Endothelial cell of umbilical vein (primary cell): ENCODE measurements around the gene MPL. TPM values are rescaled to one million over a fixed set of nuclear protein-coding genes. Genes with fewer than 3 reads are reported as not detected.

Experiments used
- BruUV-seq: library from RNA; stranded (reverse); fragments of 400-500 nt; replicated peaks from 2 replicates; lab custom pipeline; 2021; lab: Mats Ljungman, UMichigan
- CTCF ChIA-PET: fragments of 300-600, 350-600 bp; sonication (Branson Sonifier 250); formaldehyde crosslinking; loops from one replicate; lab custom pipeline; 2021; ENCODE audit warnings: antibody characterized with exemption, inconsistent platforms; lab: Charles Lee
- POLR2A ChIA-PET: fragments of 300-600, 350-600 bp; sonication (Branson Sonifier 250); formaldehyde crosslinking; loops from one replicate; lab custom pipeline; 2021; ENCODE audit warnings: antibody characterized with exemption, inconsistent platforms; lab: Charles Lee
- DNase-seq: peaks from one replicate; pipeline ENCODE4 v3.0.0-alpha.2; 2011; ENCODE audit warnings: low read depth, low spot score
- FAIRE-seq: peaks from 2 replicates; lab custom pipeline; 2011; peaks lifted over from hg19 to GRCh38; lab: Jason Lieb, UNC
- H2AFZ ChIP-seq: 2 replicates; pipeline ENCODE4 v1.6.0; 2012; ENCODE audit warnings: low read depth, low read length, control low read depth, inconsistent platforms
- H3K27ac ChIP-seq: 2 replicates; pipeline ENCODE4 v1.5.1; 2011; ENCODE audit warnings: low read depth, mild to moderate bottlenecking, control low read depth, low read length, moderate library complexity; ENCODE audit not compliant: insufficient read depth
- H3K27me3 ChIP-seq, 2 experiments: 2 replicates each; pipeline versions ENCODE4 v1.6.0 to v1.6.1; 2011; ENCODE audit warnings: low read length in 2 of 2, mixed read lengths in 1 of 2; ENCODE audit not compliant: control insufficient read depth in 2 of 2, insufficient read depth in 2 of 2
- H3K36me3 ChIP-seq, 2 experiments: 2 replicates in 1 of 2; 3 replicates in 1 of 2; pipeline ENCODE4 v1.5.1; 2011; ENCODE audit warnings: low read length in 2 of 2, mild to moderate bottlenecking in 1 of 2, moderate library complexity in 1 of 2; ENCODE audit not compliant: control insufficient read depth in 2 of 2, insufficient read depth in 2 of 2; ENCODE audit errors: extremely low read depth in 1 of 2
- H3K4me1 ChIP-seq: 3 replicates; pipeline ENCODE4 v1.5.1; 2011; ENCODE audit warnings: mild to moderate bottlenecking, low read length; ENCODE audit not compliant: control insufficient read depth, insufficient read depth; ENCODE audit errors: extremely low read depth
- H3K4me2 ChIP-seq: 2 replicates; pipeline ENCODE4 v1.6.1; 2011; ENCODE audit warnings: low read length, control low read depth, mixed read lengths; ENCODE audit not compliant: insufficient read depth
- H3K4me3 ChIP-seq, 3 experiments: fragments of 200-600 bp in 1 of 3; sonication (generic), shearing (Covaris generic) in 1 of 3; replicated peaks in 1 of 3; 2 replicates each; pipeline ENCODE4 v1.5.1; 2011 to 2016; ENCODE audit warnings: control low read depth in 3 of 3, low read length in 3 of 3, mild to moderate bottlenecking in 2 of 3, inconsistent platforms in 1 of 3, low read depth in 1 of 3, moderate library complexity in 1 of 3; ENCODE audit not compliant: insufficient read depth in 1 of 3
- H3K79me2 ChIP-seq: 2 replicates; pipeline ENCODE4 v1.6.0; 2012; ENCODE audit warnings: low read length, inconsistent platforms; ENCODE audit not compliant: control insufficient read depth, insufficient read depth
- H3K9ac ChIP-seq: replicated peaks from 2 replicates; pipeline ENCODE3; 2011; ENCODE audit warnings: low read length, control low read depth; ENCODE audit not compliant: insufficient read depth; ENCODE audit errors: extremely low read depth
- H3K9me1 ChIP-seq: replicated peaks from 3 replicates; pipeline ENCODE4 v1.6.0; 2011; ENCODE audit warnings: mild to moderate bottlenecking, low read length; ENCODE audit not compliant: control insufficient read depth, insufficient read depth; ENCODE audit errors: extremely low read depth
- H3K9me3 ChIP-seq: replicated peaks from 2 replicates; pipeline ENCODE4 v1.5.1; 2012; ENCODE audit warnings: low read length, inconsistent platforms; ENCODE audit not compliant: control insufficient read depth, insufficient read depth
- H4K20me1 ChIP-seq: replicated peaks from 2 replicates; pipeline ENCODE3; 2011; ENCODE audit warnings: mild to moderate bottlenecking, low read length; ENCODE audit not compliant: control insufficient read depth, insufficient read depth; ENCODE audit errors: extremely low read depth
- EZH2 ChIP-seq: IDR thresholded peaks from 2 replicates; pipeline ENCODE4 v1.6.1; 2012; ENCODE audit warnings: borderline replicate concordance, low read depth, mild to moderate bottlenecking, moderate library complexity, low read length, inconsistent platforms; ENCODE audit not compliant: severe bottlenecking
- FOS ChIP-seq: IDR thresholded peaks from 2 replicates; pipeline ENCODE4 v1.6.1; 2011; ENCODE audit warnings: mild to moderate bottlenecking, low read length, moderate library complexity, borderline replicate concordance; ENCODE audit not compliant: insufficient read depth
- GATA2 ChIP-seq: IDR thresholded peaks from 2 replicates; pipeline ENCODE4 v1.7.0; 2011; ENCODE audit warnings: low read depth, mild to moderate bottlenecking, moderate library complexity, mixed read lengths, low read length; ENCODE audit not compliant: insufficient read length, insufficient read depth
- JUN ChIP-seq: IDR thresholded peaks from 2 replicates; pipeline ENCODE4 v1.6.1; 2011; ENCODE audit warnings: borderline replicate concordance, low read depth; ENCODE audit not compliant: insufficient read length, insufficient read depth
- MYC ChIP-seq: IDR thresholded peaks from one replicate; pipeline ENCODE4 v1.6.1; 2011; ENCODE audit warnings: mild to moderate bottlenecking, low read depth, low read length
- POLR2A ChIP-seq: IDR thresholded peaks from 2 replicates; pipeline ENCODE4 v1.6.1; 2012; ENCODE audit warnings: low read depth, mild to moderate bottlenecking, control low read depth, low read length
- POLR2AphosphoS5 ChIP-seq: IDR thresholded peaks from 2 replicates; pipeline ENCODE4 v1.6.1; 2012; ENCODE audit warnings: low read depth, mild to moderate bottlenecking, control low read depth, low read length, moderate library complexity; ENCODE audit not compliant: insufficient read depth
- dilution Hi-C: fragments of 300-500 bp; cut with MboI; formaldehyde crosslinking; loops from one replicate; pipeline ENCODE4 v1.15.0; 2019; ENCODE audit warnings: low sequenced_read_pairs; ENCODE audit not compliant: extremely low pct_ligation_motif_present
- intact Hi-C: fragments of 100-400 bp; cut with micrococcal nuclease; formaldehyde crosslinking; loops from one replicate; pipeline ENCODE4 v1.10.0; 2022
- polyA plus RNA-seq, 4 experiments: library from polyadenylated mRNA; depleted of rRNA in 3 of 4; stranded (reverse) in 3 of 4; unstranded in 1 of 4; fragments of >200 nt; gene quantifications; 2 replicates each; pipeline versions ENCODE4 v1.2.1 to v1.2.3, GENCODE V29; 2011 to 2012; ENCODE audit warnings: missing spikeins in 1 of 4
- total RNA-seq: library from RNA; stranded (reverse); gene quantifications from 2 replicates; pipeline ENCODE4 v1.2.3, GENCODE V29; 2021
- TF ChIP-seq, protein P1 (sequence below): IDR thresholded peaks from 2 replicates; pipeline ENCODE4 v1.6.1; 2011; ENCODE audit not compliant: insufficient read depth, insufficient read length
- TF ChIP-seq, protein P2 (sequence below), 2 donors: IDR thresholded peaks; 1 replicate in 1 of 2; 2 replicates in 1 of 2; pipeline ENCODE4 v1.5.1; 2011; ENCODE audit warnings: low read length in 2 of 2, mild to moderate bottlenecking in 2 of 2, moderate library complexity in 2 of 2, control low read depth in 1 of 2, inconsistent platforms in 1 of 2, low read depth in 1 of 2; ENCODE audit not compliant: insufficient read depth in 1 of 2; ENCODE audit errors: extremely low read depth in 1 of 2

Gene MPL
- total and polyA plus RNA-seq, 2 donors (not counting 3 experiments of a cell fraction or from before 2014, with no cell fraction given): 0.14 to 0.24 TPM

DNA sequence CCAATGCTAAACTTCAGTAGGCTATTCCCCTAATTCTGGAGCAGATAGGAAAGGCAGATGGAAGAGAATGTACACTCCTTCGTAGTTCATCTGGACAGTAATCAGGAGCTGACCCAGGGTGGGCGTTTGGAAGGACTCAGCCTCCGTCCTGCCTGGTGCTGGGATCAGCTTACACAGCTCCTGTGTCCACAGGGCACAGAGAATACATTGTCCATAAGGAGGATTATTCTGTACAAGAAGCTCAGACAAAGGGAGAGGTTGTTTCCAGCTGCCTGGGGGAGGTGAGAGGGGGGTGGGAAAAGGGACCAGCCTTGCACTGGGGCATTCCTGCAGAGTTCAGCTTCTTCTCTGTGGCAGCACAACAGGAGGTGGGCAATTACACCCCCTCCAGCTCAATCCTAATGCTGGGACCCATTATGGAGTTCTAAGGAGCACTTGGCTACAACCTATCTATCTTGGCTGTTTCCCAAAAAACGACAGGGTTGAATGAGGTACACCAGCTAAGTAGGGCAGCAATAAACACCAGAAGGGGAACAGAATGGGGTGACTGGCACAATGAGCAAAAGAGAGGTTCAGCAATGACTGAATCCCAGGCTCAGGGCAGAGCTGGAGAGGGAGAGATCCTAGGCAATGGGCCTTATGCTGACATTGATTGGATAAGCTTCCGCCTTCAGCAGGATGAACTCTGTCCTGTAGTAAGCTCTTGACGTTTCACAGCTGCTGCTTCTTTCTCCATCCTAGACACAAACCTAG, 44.6 kb downstream of the MPL start:
- Histone ChIP-seq H3K4me2 (no peak overlapping the region), H3K9ac (no peak overlapping the region), H3K79me2 (no peaks in the 10 kb centered on the region), H3K36me3 (peaks cover 18 to 50% of the 10 kb centered on the region in 2 experiments), H3K27ac (no peak overlapping the region), H3K9me3 (no peaks in the 10 kb centered on the region), H3K9me1 (no peaks in the 10 kb centered on the region), H3K27me3 (no peaks in the 10 kb centered on the region), H3K4me3 (no peak overlapping the region), H2AFZ (no peak overlapping the region), H4K20me1 (no peaks in the 10 kb centered on the region), H3K4me1 (no peaks in the 10 kb centered on the region)
- dilution Hi-C loops: no loop called here
- CTCF ChIA-PET: interaction anchor here (0.9 to 2.4 kb wide), 4 partner anchors 14 to 144 kb away, joined by 3 to 17 read pairs (median 4); partner anchors contain the start of gene ELOVL1
- no peak for DNase-seq
- TF ChIP-seq EZH2 (no peak), FOS (no peak), JUN (no peak), MYC (no peak), POLR2A (no peak), GATA2 (no peak), POLR2AphosphoS5 (no peak)
- TF ChIP-seq, protein P1, sequence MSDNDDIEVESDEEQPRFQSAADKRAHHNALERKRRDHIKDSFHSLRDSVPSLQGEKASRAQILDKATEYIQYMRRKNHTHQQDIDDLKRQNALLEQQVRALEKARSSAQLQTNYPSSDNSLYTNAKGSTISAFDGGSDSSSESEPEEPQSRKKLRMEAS: no peak
- TF ChIP-seq, protein P2, sequence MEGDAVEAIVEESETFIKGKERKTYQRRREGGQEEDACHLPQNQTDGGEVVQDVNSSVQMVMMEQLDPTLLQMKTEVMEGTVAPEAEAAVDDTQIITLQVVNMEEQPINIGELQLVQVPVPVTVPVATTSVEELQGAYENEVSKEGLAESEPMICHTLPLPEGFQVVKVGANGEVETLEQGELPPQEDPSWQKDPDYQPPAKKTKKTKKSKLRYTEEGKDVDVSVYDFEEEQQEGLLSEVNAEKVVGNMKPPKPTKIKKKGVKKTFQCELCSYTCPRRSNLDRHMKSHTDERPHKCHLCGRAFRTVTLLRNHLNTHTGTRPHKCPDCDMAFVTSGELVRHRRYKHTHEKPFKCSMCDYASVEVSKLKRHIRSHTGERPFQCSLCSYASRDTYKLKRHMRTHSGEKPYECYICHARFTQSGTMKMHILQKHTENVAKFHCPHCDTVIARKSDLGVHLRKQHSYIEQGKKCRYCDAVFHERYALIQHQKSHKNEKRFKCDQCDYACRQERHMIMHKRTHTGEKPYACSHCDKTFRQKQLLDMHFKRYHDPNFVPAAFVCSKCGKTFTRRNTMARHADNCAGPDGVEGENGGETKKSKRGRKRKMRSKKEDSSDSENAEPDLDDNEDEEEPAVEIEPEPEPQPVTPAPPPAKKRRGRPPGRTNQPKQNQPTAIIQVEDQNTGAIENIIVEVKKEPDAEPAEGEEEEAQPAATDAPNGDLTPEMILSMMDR (IDR thresholded peaks at IDR 0.05; ENCODE audit: extremely low read depth in 1 of 2, insufficient read depth in 1 of 2, low read depth in 1 of 2, low read length in 2 of 2): no peak
- POLR2A ChIA-PET: interaction anchor here (0.9 kb wide), 1 partner anchor 14 kb away, joined by 3 read pairs; the partner anchor contains the start of gene ELOVL1
- intact Hi-C loops: no loop called here
- no peak for FAIRE-seq
- BruUV-seq: no TSS peak
